CMK (cell line): ENCODE results near the gene ST8SIA1.
"Not testable (repeated sequence)": the region's sequence is repeated elsewhere in the genome, so short reads cannot be mapped to it uniquely, and the experiment has no call there.

Experiments
- DNase-seq: peaks from one replicate; pipeline ENCODE4 v3.0.0-alpha.2; 2010; ENCODE audit warnings: low read depth

Gene ST8SIA1, protein sequence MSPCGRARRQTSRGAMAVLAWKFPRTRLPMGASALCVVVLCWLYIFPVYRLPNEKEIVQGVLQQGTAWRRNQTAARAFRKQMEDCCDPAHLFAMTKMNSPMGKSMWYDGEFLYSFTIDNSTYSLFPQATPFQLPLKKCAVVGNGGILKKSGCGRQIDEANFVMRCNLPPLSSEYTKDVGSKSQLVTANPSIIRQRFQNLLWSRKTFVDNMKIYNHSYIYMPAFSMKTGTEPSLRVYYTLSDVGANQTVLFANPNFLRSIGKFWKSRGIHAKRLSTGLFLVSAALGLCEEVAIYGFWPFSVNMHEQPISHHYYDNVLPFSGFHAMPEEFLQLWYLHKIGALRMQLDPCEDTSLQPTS

GRCh38 chr12:22334410-22335100, at the start of gene ST8SIA1:
Gene ST8SIA1, minus strand, starts transcription at chr12:22334707. Its CDS starts 475 bp downstream, at chr12:22334232.
- DNase-seq: no peak

DNA sequence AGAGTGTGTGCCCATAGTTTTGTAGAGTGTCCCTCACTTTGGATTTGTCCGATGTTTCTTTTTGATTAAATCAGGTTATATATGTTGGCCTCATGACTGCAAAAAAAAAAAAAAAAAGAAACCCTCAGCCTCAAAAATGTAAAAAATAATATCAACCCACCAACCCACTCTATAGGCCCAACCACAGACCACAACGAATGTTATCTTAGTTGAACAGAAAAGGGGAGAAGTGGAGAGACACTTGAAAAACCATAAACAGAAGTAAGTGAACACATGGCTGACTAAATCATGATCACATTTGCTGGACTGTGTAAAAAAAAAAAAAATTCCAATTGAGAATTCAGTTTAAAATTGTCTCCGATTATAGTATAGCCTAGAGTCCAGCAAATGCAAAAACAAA, 45.5 kb upstream of the ST8SIA1 start:
- peak; percentile 85 for DNase-seq

DNA sequence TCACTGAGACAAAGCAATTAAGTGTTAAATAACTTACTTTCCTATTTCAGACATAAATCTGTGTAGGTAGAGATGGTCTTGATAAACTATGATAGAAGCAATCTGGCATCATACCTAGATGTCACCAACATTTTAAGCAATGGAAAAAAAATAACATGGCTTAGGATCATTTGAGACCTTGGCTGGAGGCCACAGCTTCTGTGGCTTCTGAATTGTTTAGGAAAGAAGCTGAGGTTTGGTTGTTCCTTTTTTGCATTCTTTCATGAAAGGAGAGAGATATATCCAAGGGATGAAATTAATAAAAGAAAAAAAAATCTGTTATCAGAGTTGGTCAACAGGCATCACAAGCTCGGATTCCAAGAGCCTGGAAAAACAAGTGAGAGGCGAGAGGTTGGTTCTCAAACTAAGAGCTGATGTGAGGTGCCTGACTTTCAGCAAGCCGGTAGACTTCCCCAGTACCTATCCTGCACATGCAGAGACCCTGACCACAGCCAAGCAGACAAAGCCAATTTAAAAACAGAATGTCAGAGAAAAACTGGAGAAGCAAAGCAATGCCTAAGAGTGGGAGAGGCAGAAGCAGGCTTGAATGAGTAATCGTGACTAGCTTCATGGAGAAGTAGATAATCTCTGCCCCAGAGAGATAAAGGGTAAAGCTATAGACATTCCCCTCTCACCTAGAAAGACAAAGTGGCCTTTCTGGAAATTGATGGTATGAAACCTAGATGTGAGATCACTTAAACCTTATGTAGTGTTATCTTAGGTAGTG, 43.4 kb upstream of the ST8SIA1 start:
- DNase-seq: no peak

DNA sequence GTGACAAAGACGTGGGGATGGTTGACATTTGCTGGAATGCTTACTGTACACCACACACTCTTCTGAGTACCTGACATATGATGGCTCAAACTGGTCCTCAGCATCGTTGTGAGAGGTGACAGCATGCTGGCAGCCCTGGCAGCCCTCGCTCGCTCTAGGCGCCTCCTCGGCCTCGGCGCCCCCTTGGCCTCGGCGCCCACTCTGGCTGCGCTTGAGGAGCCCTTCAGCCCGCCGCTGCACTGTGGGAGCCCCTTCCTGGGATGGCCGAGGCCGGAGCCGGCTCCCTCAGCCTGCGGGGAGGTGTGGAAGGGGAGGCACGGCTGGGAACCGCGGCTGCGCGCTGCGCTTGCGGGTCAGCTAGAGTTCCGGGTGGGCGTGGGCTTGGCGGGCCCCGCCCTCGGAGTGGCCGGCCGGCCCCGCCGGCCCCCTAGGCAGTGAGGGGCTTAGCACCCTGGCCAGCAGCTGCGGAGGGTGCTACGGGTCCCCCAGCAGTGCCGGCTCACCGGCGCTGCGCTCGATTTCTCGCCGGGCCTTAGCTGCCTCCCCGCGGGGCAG, 42.2 kb upstream of the ST8SIA1 start:
- not testable (repeated sequence) for DNase-seq

DNA sequence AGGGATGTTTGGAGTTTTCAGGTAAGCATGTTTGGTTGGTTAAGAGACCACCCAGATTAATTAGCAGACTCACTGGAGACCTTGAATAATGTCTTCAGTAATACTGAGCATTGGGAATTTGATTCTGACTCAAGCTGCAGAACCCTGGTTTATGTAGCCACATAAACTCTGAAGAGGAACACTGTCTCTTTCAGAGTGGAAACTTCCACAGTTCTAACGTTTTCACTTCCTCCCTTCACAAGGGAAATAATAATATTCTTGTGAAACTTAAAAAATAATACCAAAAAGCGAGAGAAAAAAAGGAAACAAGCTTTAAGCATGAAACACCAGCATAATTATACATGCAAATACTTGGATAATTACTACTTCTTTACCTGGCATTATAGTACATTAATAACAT, 40.0 kb upstream of the ST8SIA1 start:
- no peak for DNase-seq

DNA sequence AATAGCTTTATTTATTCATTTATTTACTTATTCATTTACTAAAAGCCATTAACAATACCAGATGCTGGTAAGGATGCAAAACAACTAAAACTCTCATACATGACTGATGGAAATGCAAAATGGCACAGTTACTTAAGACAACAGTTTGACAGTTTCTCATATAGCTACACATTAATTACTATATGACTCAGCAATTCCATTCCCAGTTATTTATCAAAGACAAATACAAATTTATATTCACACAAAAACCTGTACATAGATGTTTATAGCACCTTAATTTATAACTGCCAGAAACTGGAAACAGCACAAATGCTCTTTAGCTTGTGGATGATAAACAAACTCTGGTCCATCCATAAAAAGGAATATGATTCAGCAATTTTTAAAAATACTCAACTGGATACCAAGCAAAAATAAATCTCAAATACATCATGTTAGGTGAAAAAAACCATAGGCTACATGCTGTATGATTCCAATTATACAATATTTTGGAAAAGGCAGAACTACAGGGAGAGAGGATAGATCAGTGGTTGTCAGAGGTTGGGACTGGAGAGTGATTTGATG, 37.9 kb upstream of the ST8SIA1 start:
- no peak for DNase-seq

DNA sequence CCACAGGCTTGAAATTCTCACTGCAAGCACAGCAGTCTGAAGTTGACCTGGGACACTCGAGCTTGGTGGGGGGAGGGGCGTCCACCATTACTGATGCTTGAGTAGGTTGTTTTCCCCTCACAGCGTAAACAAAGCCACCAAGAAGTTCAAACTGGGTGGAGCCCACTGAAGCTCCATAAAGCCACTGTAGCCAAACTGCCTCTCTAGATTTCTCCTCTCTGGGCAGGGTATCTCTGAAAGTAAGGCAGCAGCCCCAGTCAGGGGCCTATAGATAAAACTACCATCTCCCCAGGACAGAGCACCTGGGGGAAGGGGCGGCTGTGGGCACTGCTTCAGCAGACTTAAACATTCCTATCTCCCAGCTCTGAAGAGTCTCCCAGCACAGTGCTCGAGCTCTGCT, 31.7 kb upstream of the ST8SIA1 start:
- no peak for DNase-seq

- DNase-seq: no peak
These were observed 27.3 kb upstream of the ST8SIA1 start for GRCh38 chr12:22361785-22362184.

DNA sequence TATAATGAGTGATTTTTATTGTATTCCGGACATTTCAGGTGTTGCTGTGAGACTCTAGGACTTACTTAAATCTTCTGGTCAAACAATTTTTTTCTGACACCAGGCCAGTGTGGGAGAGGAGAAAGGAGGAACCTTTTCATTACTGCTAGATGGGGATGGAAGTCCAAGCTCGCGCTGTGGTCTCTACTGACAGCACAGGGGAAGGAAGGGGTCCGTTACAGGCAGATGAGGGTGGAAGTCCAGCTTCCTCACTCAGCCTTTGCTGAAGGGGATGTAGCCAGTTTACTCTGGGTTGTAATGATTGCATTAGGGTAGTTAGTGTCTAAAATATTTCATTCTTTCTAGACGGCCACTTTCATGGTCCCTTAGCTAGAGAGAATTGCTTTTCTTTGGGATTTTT, 26.3 kb upstream of the ST8SIA1 start:
- DNase-seq: no peak

DNA sequence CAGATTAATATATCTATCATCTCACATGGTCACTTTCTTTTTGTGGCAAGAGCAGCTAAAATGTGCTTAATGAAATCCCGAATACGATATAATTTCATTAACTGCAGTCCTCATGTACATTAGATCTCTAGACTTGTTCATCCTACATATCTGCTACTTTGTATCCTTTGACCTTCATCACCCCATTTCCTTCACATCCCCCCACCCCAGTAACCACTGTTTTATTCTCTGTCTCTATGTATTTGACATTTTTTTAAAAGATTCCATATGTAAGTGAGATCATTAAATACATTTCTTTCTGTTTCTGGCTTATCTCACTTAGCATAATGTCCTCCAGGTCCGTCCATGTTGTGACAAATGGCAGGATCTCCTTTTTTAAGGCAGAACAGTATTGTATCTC, 23.0 kb upstream of the ST8SIA1 start:
- DNase-seq: no peak

- no peak for DNase-seq
These were observed 21.7 kb upstream of the ST8SIA1 start for GRCh38 chr12:22356231-22356630.

DNA sequence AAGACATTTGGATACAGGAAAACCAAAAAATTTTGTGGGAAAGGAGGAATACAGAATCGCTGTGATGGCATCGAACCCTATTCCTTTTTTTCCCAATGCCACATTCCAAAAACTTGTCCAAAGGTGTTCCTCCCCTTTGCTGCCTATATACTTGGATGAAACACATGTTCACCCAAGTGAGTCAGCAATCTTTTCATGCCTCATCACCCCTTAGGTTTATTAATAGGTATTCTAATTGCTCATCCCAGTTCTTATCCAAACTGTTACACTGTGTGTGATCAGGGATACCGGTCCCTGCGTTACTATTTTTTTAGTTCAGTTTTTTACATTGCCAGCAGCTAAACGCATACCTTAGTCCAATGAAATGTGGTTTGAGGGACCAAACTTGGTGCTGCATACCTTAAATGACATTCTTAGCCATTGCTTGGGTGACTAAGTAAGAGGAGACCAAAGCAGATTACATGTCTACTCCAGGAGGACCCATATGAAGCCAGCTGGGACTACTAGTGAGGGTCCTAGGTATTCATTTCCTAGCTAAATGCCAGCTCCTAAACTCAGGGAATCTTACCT, 20.6 kb upstream of the ST8SIA1 start:
- DNase-seq: no peak

- no peak for DNase-seq
These were observed 19.3 kb upstream of the ST8SIA1 start for GRCh38 chr12:22353615-22354325.

DNA sequence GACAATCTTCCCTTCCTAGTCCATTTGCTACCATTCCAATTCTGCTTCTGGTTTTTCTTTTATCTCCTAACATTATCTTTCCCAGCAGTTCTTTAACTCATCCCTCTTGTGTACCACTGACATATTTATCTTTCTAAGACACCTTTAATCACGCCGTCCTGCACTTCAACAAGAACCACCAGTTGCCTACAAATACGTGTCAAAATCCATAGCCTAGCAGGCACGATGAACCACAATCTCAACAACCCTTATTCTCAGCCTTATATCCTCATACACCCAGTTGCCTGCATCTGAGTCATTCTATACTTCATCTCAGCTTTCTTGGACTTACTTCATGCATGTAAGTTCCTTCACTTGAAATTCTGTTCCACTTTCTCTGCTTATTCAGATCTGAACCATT, 16.4 kb upstream of the ST8SIA1 start:
- DNase-seq: no peak

DNA sequence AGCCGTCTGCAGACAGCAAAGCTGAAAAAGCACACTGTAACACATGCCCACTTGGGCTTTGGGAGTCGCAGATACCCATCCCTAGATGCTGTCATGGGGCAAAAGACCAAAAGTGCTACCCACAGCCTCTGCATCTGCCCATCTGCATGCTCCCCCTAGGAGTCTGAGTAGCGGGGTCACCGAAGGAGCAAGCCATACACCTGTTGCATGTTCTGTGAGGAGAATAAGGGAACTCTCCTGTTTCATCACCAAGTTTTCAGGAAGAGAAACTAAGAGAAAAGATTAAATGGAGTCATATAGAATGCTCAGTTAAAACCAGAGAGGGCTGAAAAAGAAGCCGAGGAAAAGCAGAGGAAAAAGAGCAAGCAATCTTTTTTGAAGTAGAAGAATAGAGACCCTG, 13.7 kb upstream of the ST8SIA1 start:
- DNase-seq: no peak

DNA sequence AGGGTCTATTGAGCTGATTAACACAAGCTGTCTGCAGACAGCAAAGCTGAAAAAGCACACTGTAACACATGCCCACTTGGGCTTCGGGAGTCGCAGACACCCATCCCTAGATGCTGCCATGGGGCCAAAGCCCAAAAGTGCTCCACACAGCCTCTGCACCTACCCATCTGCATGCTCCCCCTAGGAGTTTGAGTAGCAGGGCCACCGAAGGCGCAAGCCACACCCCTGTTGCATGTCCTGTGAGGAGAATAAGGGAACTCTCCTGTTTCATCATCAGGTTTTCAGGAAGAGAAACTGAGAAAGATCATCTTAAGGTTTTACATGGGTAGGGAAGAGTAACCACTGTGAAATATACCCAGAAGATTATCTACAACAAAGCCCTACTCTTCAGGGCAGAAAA, 5.6 kb upstream of the ST8SIA1 start:
- DNase-seq: no peak

GRCh38 chr12:22339691-22340090, 5.2 kb upstream of the ST8SIA1 start:
- DNase-seq: no peak

DNA sequence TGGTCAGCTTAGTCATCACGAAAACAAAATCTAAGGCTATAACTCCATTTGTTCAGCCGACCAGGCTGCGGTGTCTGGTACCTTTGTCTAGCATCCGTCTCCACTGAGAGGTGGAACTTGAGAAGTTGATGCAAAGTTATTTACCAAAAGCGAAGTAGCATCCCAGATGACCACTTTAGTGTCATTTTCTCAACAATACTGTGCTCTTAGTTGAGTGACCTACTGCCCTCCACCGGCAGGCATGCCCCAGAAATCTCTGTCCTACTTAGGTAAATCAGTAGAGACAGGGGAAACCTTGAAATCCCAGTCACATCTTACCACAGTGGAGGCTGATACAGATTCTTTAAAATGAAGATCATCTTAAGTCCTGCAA, 1.3 kb upstream of the ST8SIA1 start:
- no peak for DNase-seq

DNA sequence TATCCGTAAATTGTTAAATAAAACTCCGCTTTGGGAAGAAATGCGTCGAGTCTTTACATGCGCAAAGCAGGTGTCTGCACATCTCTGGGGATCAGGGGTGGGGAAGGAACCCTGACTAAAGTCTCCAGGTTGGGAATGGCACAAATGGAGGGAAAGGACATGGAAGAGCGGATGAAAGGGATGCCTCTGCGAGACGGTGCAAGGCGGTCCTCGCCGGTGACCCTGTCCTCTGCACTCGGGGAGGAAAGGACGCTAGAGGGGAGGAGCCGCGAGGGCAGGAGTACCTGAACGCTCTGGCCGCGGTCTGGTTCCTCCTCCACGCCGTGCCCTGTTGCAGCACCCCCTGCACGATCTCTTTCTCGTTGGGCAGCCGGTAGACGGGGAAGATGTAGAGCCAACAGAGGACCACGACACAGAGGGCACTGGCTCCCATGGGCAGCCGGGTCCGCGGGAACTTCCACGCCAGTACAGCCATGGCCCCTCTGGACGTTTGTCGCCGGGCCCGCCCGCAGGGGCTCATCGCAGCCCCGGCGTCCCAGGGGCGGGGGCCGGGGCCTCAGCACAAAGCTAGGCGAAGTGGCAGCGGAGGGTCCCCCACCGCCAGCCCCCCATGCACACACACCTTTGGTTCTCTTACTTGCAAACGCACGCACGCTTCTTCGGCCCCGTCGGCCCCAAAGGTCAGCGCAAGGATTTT, 646 bp downstream of the ST8SIA1 start:
- no peak for DNase-seq

GRCh38 chr12:22333186-22333712, 1.3 kb downstream of the ST8SIA1 start:
- DNase-seq: no peak
